ENCODE measurements around the gene RUNX2.

The RUNX2 gene

GRCh38 chr6:45439861-45440388, 111.8 kb downstream of the RUNX2 start:
- Histone ChIP-seq H4K20me1 (no peaks in the 10 kb centered on the region), H3K4me3 (no peak overlapping the region), H3K36me3 (no peaks in the 10 kb centered on the region), H3K4me1 (peaks cover 13 to 91% (median 51%) of the 10 kb centered on the region in 10 experiments; a peak in 19 of 20 replicates), H3K9me3 (replicated peaks in 1 of 11) (no peaks in the 10 kb centered on the region), H3K27ac (no peak overlapping the region), H3K4me2 (peak overlapping the region in 3 of 11 experiments; percentile 52 to 78 (median 77); a peak in 6 of 22 replicates), H3K9ac (no peak overlapping the region), H3K27me3 (no peaks in the 10 kb centered on the region)
- no peak for TF ChIP-seq Cebpa-rat (IDR thresholded peaks at IDR 0.05)

GRCh38 chr6:45441851-45442453, 113.8 kb downstream of the RUNX2 start:
- H3K4me1 ChIP-seq: peaks cover 17 to 88% (median 55%) of the 10 kb centered on the region in 10 experiments
- no peaks in the 10 kb centered on the region for H3K27me3 ChIP-seq
- H4K20me1 ChIP-seq: no peaks in the 10 kb centered on the region
- no peaks in the 10 kb centered on the region for H3K9me3 ChIP-seq (replicated peaks in 1 of 11)
- H3K9ac ChIP-seq: no peak overlapping the region
- no peak for TF ChIP-seq Cebpa-rat (IDR thresholded peaks at IDR 0.05)
- peak overlapping the region in 2 of 11 experiments; percentile 18 to 36; a peak in 3 of 22 replicates for H3K4me2 ChIP-seq
- H3K4me3 ChIP-seq: no peak overlapping the region
- H3K36me3 ChIP-seq: no peaks in the 10 kb centered on the region
- H3K27ac ChIP-seq: no peak overlapping the region

- Histone ChIP-seq H3K9ac (no peak overlapping the region), H3K27ac (peak overlapping the region in 6 of 11 experiments; percentile 3 to 97 (median 92); a peak in 6 of 22 replicates), H4K20me1 (no peaks in the 10 kb centered on the region), H3K27me3 (no peaks in the 10 kb centered on the region), H3K36me3 (no peaks in the 10 kb centered on the region), H3K4me2 (0 out of 22 replicates have a peak overlapping the region, but pooled peaks of 1 of the 11 experiments have one; percentile 87), H3K4me1 (peaks cover 14 to 88% (median 51%) of the 10 kb centered on the region in 10 experiments), H3K9me3 (replicated peaks in 1 of 11) (no peaks in the 10 kb centered on the region), H3K4me3 (no peak overlapping the region)
- TF ChIP-seq Cebpa-rat (IDR thresholded peaks at IDR 0.05): no peak
Measured at GRCh38 chr6:45442716-45443115, 114.6 kb downstream of the RUNX2 start.

- no peak for TF ChIP-seq Cebpa-rat (IDR thresholded peaks at IDR 0.05)
- Histone ChIP-seq H3K4me1 (peaks cover 14 to 80% (median 41%) of the 10 kb centered on the region in 10 experiments), H3K4me2 (peak overlapping the region; percentile 48 to 89 (median 83)), H3K27ac (peak overlapping the region; percentile 66 to 97 (median 90)), H3K4me3 (peak overlapping the region in 4 of 10 experiments; percentile 6 to 48 (median 13); a peak in 5 of 20 replicates), H3K9me3 (replicated peaks in 1 of 11) (no peaks in the 10 kb centered on the region), H3K36me3 (no peaks in the 10 kb centered on the region), H3K27me3 (no peaks in the 10 kb centered on the region), H3K9ac (peak overlapping the region in 10 of 11 experiments; percentile 53 to 82 (median 74); a peak in 19 of 22 replicates), H4K20me1 (no peaks in the 10 kb centered on the region)
Measured at GRCh38 chr6:45445364-45445748, 117.2 kb downstream of the RUNX2 start.

- TF ChIP-seq Cebpa-rat (IDR thresholded peaks at IDR 0.05): peak; percentile 95 to 100 (median 100)
- Histone ChIP-seq H3K9me3 (replicated peaks in 1 of 11) (no peaks in the 10 kb centered on the region), H3K4me1 (peaks cover 14 to 80% (median 41%) of the 10 kb centered on the region in 10 experiments), H3K36me3 (no peaks in the 10 kb centered on the region), H3K27ac (peak overlapping the region; percentile 66 to 97 (median 90)), H3K27me3 (no peaks in the 10 kb centered on the region), H4K20me1 (no peaks in the 10 kb centered on the region), H3K9ac (peak overlapping the region in 10 of 11 experiments; percentile 53 to 82 (median 74); a peak in 17 of 22 replicates), H3K4me3 (peak overlapping the region in 4 of 10 experiments; percentile 6 to 48 (median 13); a peak in 4 of 20 replicates), H3K4me2 (peak overlapping the region; percentile 48 to 89 (median 83))
Measured at GRCh38 chr6:45445749-45446549, 117.8 kb downstream of the RUNX2 start.

GRCh38 chr6:45447005-45447404, 118.9 kb downstream of the RUNX2 start:
- no peak for TF ChIP-seq Cebpa-rat (IDR thresholded peaks at IDR 0.05)
- H3K9me3 ChIP-seq (replicated peaks in 1 of 11): no peaks in the 10 kb centered on the region
- no peaks in the 10 kb centered on the region for H3K27me3 ChIP-seq
- H3K27ac ChIP-seq: peak overlapping the region; percentile 15 to 97 (median 90); a peak in 17 of 22 replicates
- H3K4me1 ChIP-seq: peaks cover 14 to 70% (median 41%) of the 10 kb centered on the region in 10 experiments
- H3K9ac ChIP-seq: no peak overlapping the region
- H3K36me3 ChIP-seq: no peaks in the 10 kb centered on the region
- H4K20me1 ChIP-seq: no peaks in the 10 kb centered on the region
- H3K4me2 ChIP-seq: peak overlapping the region in 7 of 11 experiments; percentile 60 to 89 (median 83); a peak in 12 of 22 replicates
- no peak overlapping the region for H3K4me3 ChIP-seq

- H3K36me3 ChIP-seq: no peaks in the 10 kb centered on the region
- no peaks in the 10 kb centered on the region for H3K9me3 ChIP-seq (replicated peaks in 1 of 11)
- peaks cover 14 to 72% (median 41%) of the 10 kb centered on the region in 10 experiments for H3K4me1 ChIP-seq
- H3K4me2 ChIP-seq: peak overlapping the region in 5 of 11 experiments; percentile 3 to 87 (median 82); a peak in 9 of 22 replicates
- TF ChIP-seq Cebpa-rat (IDR thresholded peaks at IDR 0.05): no peak
- H4K20me1 ChIP-seq: no peaks in the 10 kb centered on the region
- no peaks in the 10 kb centered on the region for H3K27me3 ChIP-seq
- no peak overlapping the region for H3K9ac ChIP-seq
- H3K4me3 ChIP-seq: no peak overlapping the region
- H3K27ac ChIP-seq: peak overlapping the region in 6 of 11 experiments; percentile 5 to 49 (median 11); a peak in 7 of 22 replicates
Measured at GRCh38 chr6:45447716-45448115, 119.6 kb downstream of the RUNX2 start.

- no peaks in the 10 kb centered on the region for H3K9me3 ChIP-seq (replicated peaks in 1 of 11)
- H3K4me2 ChIP-seq: peak overlapping the region in 5 of 11 experiments; percentile 3 to 87 (median 82); a peak in 9 of 22 replicates
- H3K27ac ChIP-seq: peak overlapping the region in 6 of 11 experiments; percentile 5 to 49 (median 11); a peak in 7 of 22 replicates
- TF ChIP-seq Cebpa-rat (IDR thresholded peaks at IDR 0.05): no peak
- H4K20me1 ChIP-seq: no peaks in the 10 kb centered on the region
- H3K36me3 ChIP-seq: no peaks in the 10 kb centered on the region
- peaks cover 14 to 74% (median 41%) of the 10 kb centered on the region in 10 experiments for H3K4me1 ChIP-seq
- H3K4me3 ChIP-seq: no peak overlapping the region
- H3K9ac ChIP-seq: no peak overlapping the region
- H3K27me3 ChIP-seq: no peaks in the 10 kb centered on the region
Measured at GRCh38 chr6:45448417-45449389, 120.6 kb downstream of the RUNX2 start.

All from BLaER1 treated with 17β-estradiol and CSF1 and Interleukin-3, amounts not matched to agents 10 nM and 100 nM (cell line).